Mesothelial cell of epicardium (in vitro differentiated cells): Measurements from ENCODE around the gene FAM174B. TPM values are rescaled to one million over a fixed set of nuclear protein-coding genes. Genes with fewer than 3 reads are reported as not detected.

Source experiments
- DNase-seq, 2 experiments: peaks; one replicate each; pipeline ENCODE4 v3.0.0; 2021; ENCODE audit warnings: low spot score in 2 of 2; ENCODE audit not compliant: unreplicated experiment in 2 of 2
- H3K27ac Mint-ChIP-seq: 2 replicates; pipeline ENCODE4 v1.8.0; 2021; ENCODE audit warnings: mixed read lengths
- H3K27me3 Mint-ChIP-seq: 2 replicates; pipeline ENCODE4 v1.8.0; 2021; ENCODE audit warnings: low read depth, mixed read lengths
- H3K36me3 Mint-ChIP-seq: 2 replicates; pipeline ENCODE4 v1.8.0; 2021; ENCODE audit warnings: mixed read lengths
- H3K4me1 Mint-ChIP-seq: 2 replicates; pipeline ENCODE4 v1.8.0; 2021; ENCODE audit warnings: mixed read lengths
- H3K4me3 Mint-ChIP-seq: 2 replicates; pipeline ENCODE4 v1.8.0; 2021; ENCODE audit warnings: mild to moderate bottlenecking, moderate library complexity, mixed read lengths
- H3K9me3 Mint-ChIP-seq: 2 replicates; pipeline ENCODE4 v1.8.0; 2021; ENCODE audit warnings: mixed read lengths
- CTCF ChIP-seq: fragments of 200-600 bp; sonication (generic); IDR thresholded peaks from one replicate; pipeline ENCODE4 v1.5.0; 2021; ENCODE audit warnings: antibody characterized with exemption; ENCODE audit not compliant: unreplicated experiment
- total RNA-seq: library from RNA; stranded (reverse); gene quantifications from 3 replicates; pipeline ENCODE4 v1.2.1, GENCODE V29; 2021

The FAM174B gene
- total RNA-seq, 1 donor from 2014 or later: 20.7 TPM

GRCh38 chr15:92687195-92687602 is 31.6 kb upstream of the FAM174B start:
- Mint-ChIP-seq H3K27ac (no peak overlapping the region), H3K36me3 (peaks cover 12% of the 10 kb centered on the region), H3K4me1 (peaks cover 11% of the 10 kb centered on the region), H3K4me3 (no peak overlapping the region), H3K27me3 (no peaks in the 10 kb centered on the region), H3K9me3 (peaks cover 19% of the 10 kb centered on the region)
- no peak for TF ChIP-seq CTCF
- DNase-seq: no peak

GRCh38 chr15:92683511-92683834 is 27.9 kb upstream of the FAM174B start:
- no peak overlapping the region for H3K27ac Mint-ChIP-seq
- no peak overlapping the region for H3K4me3 Mint-ChIP-seq
- DNase-seq: peak in 1 of 2 experiments; percentile 48

GRCh38 chr15:92682741-92683510 is 27.4 kb upstream of the FAM174B start:
- H3K9me3 Mint-ChIP-seq: peaks cover 2% of the 10 kb centered on the region
- no peak overlapping the region for H3K4me3 Mint-ChIP-seq
- H3K4me1 Mint-ChIP-seq: peaks cover 15% of the 10 kb centered on the region
- H3K36me3 Mint-ChIP-seq: no peaks in the 10 kb centered on the region
- no peak overlapping the region for H3K27ac Mint-ChIP-seq
- DNase-seq: no peak
- H3K27me3 Mint-ChIP-seq: no peaks in the 10 kb centered on the region
- TF ChIP-seq CTCF: no peak

More at GRCh38 chr15:92683511-92683834, 27.9 kb upstream of the FAM174B start:
- no peaks in the 10 kb centered on the region for H3K27me3 Mint-ChIP-seq
- H3K9me3 Mint-ChIP-seq: peaks cover 8% of the 10 kb centered on the region
- H3K4me1 Mint-ChIP-seq: peaks cover 15% of the 10 kb centered on the region
- no peaks in the 10 kb centered on the region for H3K36me3 Mint-ChIP-seq
- peak; percentile 31 for TF ChIP-seq CTCF

- H3K9me3 Mint-ChIP-seq: peaks cover 6% of the 10 kb centered on the region
- H3K36me3 Mint-ChIP-seq: no peaks in the 10 kb centered on the region
- peak overlapping the region; percentile 5 for H3K27ac Mint-ChIP-seq
- DNase-seq: no peak
- TF ChIP-seq CTCF: no peak
- no peaks in the 10 kb centered on the region for H3K27me3 Mint-ChIP-seq
- peaks cover 15% of the 10 kb centered on the region for H3K4me1 Mint-ChIP-seq
- no peak overlapping the region for H3K4me3 Mint-ChIP-seq
Measured at GRCh38 chr15:92681141-92681631, 25.6 kb upstream of the FAM174B start.

- Mint-ChIP-seq H3K9me3 (peaks cover 7% of the 10 kb centered on the region), H3K4me3 (no peak overlapping the region), H3K27me3 (no peaks in the 10 kb centered on the region), H3K27ac (no peak overlapping the region), H3K36me3 (no peaks in the 10 kb centered on the region), H3K4me1 (peaks cover 11% of the 10 kb centered on the region)
- TF ChIP-seq CTCF: no peak
- no peak for DNase-seq
Measured at GRCh38 chr15:92677999-92678398, 22.4 kb upstream of the FAM174B start.
